ENCODE results near the gene JSRP1. TPM values are rescaled to one million over a fixed set of nuclear protein-coding genes. Genes with fewer than 3 reads are reported as not detected.

The JSRP1 gene
- total RNA-seq, 1 donor: 0.27 TPM

GRCh38 chr19:2247433-2248101, 8.7 kb downstream of the JSRP1 start:
- no peak for TF ChIP-seq CTCF (IDR thresholded peaks at IDR 0.05; ENCODE audit: insufficient read depth, low read length)
- no peak overlapping the region for H3K4me3 ChIP-seq (ENCODE audit: low read depth, low read length)
- no peak for DNase-seq (ENCODE audit: low read depth)

- no peak overlapping the region for H3K4me3 ChIP-seq (ENCODE audit: low read depth, low read length)
- no peak for TF ChIP-seq CTCF (IDR thresholded peaks at IDR 0.05; ENCODE audit: insufficient read depth, low read length)
- DNase-seq (ENCODE audit: low read depth): peak; percentile 56
Measured at GRCh38 chr19:2246801-2247361, 9.3 kb downstream of the JSRP1 start.

- no peak overlapping the region for H3K4me3 ChIP-seq (ENCODE audit: low read depth, low read length)
- no peak for DNase-seq (ENCODE audit: low read depth)
- no peak for TF ChIP-seq CTCF (IDR thresholded peaks at IDR 0.05; ENCODE audit: insufficient read depth, low read length)
Measured at GRCh38 chr19:2246014-2246620, 10.1 kb downstream of the JSRP1 start.

DNA sequence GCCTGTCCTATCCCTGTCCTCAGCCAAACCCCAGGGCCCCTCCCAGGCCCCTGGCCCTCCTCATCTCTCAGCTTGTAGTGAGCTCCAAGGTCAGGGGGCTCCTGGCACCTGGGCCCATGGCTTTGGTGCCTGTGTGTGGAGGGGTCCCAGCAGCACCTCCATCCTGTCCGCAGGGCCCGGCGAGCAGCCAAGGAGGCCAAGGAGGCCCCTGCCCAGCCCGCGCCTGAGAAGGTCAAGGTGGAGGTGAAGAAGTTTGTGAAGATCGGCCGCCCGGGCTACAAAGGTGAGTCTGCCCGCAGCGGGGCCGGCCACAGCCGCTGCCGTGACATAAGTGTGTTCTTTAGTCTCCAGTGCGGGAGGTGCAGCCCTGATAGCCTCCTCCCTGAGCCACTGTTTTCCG, 10.9 kb downstream of the JSRP1 start:
- DNase-seq (ENCODE audit: low read depth): no peak
- no peak for TF ChIP-seq CTCF (IDR thresholded peaks at IDR 0.05; ENCODE audit: insufficient read depth, low read length)
- no peak overlapping the region for H3K4me3 ChIP-seq (ENCODE audit: low read depth, low read length)

DNA sequence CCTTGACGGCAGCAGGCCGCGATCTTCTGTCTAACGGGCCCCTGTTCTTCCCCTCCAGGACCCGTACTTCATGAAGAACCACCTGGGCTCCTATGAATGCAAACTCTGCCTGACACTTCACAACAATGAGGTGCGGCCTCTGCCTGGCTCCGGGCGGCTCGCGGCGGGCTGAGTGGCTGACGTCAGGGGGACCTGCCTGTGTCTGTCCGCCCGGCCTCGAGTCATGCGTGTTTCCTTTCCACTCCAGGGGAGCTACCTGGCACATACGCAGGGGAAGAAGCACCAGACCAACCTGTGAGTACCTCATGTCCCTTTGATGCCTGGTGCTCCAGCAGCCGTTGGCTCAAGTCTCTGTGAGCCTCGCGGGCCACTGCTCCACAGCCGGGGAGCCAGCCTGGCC, 11.7 kb downstream of the JSRP1 start:
- DNase-seq (ENCODE audit: low read depth): no peak
- no peak overlapping the region for H3K4me3 ChIP-seq (ENCODE audit: low read depth, low read length)
- TF ChIP-seq CTCF (IDR thresholded peaks at IDR 0.05; ENCODE audit: insufficient read depth, low read length): no peak

DNA sequence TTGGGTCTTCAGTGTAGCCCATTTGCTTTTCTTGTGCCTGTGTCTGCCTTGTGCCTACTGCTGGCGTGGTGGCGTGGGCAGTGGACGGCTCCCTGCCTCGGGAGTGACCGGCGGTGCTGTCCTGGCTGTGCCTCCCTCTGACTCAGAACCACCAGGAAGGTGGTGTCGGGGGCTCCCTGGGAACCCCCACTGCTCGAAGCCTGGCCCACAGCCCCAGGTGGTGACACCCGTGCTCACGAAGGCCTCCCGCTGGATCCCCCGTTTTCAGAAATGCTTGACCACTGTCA, 12.1 kb downstream of the JSRP1 start:
- no peak overlapping the region for H3K4me3 ChIP-seq (ENCODE audit: low read depth, low read length)
- no peak for DNase-seq (ENCODE audit: low read depth)
- TF ChIP-seq CTCF (IDR thresholded peaks at IDR 0.05; ENCODE audit: insufficient read depth, low read length): no peak
